GM19240 (cell line): ENCODE results near the gene DHX40.
"Not testable (repeated sequence)": the region's sequence is repeated elsewhere in the genome, so short reads cannot be mapped to it uniquely, and the experiment has no call there.

ENCODE experiments used
- DNase-seq: peaks from one replicate; pipeline ENCODE4 v3.0.0; 2011; ENCODE audit warnings: low spot score; ENCODE audit not compliant: insufficient read length

The DHX40 gene

DNA sequence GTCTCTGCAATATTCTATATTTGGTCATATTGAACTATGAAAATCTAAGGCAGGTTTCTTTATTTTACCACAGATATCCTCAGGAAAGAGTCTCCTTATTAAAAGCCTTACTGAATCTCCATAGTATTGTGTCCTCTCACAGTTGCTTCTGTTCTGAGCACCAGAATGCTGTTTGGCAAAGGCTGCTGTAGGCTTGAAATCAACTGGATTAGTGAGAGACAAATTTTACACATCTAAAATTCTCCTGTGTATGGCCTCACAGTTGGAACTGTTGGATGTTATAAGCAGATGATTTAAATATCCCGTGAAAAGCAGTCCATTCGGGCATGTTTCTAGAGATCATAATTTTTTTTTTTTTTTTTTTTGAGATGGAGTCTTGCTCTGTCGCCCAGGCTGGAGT is 63.8 kb downstream of the DHX40 start:
- DNase-seq: no peak

DNA sequence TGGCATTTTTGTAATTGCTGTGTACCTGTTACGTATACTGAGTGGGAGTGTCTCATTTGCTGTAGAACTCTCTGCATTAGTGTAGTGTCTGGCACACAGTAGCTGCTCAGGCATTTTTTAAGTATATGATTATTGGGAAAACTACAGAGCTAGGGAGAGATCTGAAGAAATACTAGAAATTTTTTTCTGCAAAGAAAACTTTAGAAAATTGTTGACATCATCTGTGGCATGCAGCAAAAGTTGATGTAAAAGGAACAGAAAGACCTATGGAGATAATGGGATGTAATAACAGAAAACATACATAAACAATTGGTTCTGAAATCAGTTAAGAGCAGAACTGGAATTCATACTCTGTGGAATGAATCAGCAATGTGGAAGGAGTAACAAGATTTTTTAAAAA is 65.9 kb downstream of the DHX40 start:
- no peak for DNase-seq

DNA sequence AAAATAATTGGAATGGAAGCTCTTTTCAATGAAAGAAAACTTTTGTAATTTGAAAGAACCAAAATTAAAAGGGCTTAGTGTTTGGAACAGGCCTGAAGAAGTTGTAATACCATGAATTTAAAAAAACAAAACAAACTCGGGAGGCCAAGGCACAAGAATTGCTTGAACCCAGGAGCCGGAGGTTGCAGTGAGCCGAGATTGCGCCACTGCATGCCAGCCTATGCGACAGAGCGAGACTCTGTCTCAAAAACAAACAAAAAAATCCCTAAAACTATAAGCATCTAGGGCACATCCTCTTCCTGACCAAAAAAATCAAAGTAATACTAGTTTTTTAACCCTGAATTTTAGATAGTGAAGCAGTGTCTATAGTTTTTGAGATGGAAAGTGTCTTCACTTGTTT is 67.0 kb downstream of the DHX40 start:
- no peak for DNase-seq

DNA sequence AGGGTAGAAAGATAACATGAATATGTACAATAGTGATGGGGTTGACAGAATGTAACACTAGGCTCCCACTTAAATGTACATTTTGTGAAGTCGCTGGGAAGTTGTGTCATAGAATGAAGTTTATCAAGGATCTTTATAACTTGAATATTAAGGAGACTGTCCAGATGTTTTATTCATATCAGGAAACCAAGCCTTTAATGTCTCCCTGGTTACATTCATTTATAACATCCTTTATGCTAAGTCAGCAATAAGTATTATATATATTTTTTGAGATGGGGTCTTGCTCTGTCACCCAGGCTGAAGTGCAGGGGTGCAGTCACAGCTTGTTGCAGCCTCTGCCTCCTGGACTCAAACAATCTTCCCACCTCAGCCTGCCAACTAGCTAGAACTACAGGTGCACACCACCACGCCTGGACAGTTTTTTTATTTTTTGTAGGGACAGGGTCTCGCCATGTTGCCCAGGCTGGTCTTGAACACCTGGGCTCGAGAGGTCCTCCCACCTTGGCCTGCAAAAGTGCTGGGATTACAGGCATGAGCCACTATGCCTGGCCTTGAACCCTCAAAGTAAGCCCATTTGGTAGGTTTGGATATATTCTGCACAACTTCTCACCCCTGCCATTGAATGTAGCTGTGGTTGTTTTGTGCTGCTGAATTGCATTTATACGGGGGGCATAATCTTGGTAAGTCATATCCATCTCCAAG is 68.4 kb downstream of the DHX40 start:
- DNase-seq: no peak

DNA sequence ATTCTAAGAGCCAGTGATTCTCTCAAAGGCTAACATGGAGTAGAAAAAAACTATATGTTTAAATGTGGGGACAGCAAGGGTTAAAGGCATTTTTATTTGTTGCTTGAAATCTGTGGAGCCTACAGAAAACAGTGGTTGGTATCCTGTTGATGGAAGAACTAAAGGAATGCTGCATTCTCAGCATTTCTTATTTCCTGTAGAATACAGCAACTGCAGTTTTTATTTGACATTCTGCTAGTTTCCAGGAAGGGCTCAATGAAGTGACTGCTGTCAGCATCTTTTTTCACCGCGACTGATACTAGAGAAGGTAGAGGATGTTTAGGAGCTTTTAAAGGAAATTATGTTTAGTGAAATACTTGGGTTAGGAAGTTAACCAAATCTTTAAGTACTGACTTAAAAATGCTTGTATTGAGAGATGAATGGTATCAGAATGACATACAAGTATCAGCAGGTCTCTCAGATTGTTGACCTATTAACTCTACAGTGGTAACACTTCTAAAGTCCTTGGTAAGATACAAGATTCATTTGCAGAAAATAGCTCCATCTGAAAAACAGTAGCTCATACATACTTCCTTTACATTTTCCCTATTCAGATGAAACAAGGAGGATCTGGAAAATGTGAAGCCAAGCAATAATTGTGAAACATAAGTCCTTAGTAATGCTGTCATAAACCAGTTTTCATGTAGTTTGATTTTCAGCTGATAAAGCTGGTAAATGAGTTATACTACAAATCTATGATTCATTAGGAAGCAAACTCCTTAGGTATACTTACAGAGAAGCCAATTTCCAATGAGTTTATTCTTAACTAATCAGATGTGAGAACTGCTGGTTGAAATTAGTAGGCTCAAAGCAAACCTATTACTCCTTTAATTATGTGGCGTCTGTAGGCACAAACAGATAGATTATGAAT is 69.5 kb downstream of the DHX40 start:
- no peak for DNase-seq

DNA sequence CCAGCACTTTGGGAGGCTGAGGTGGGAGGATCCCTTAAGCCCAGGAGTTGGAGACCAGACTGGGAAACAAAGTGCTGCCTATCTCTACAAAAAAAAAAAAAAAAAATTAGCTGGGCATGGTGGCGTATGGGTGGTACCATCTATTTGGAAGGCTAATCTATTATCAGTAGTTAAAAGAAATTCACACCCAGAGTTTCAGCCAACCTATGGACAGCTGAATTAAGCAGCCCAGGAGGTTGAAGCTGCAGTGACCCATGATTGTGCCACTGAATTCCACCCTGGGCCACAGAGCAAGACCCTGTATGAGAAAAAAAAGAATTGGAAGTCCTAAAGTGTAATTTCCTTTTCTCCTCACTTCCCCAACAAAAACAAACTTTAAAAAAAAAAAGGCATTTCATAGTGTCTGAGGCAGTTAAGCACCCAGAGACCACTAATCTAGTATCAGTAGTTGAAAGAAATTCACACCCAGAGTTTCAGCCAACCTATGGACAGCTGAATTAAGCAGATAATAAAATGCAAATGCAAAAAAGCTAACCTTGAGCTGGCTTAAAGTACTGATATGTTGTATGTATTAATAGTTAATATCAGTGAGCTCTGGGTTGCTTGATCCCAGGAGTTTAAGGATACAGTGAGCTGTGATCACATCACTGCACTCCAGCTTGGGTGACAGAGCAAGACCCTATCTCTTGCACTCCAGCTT is 72.4 kb downstream of the DHX40 start:
- no peak for DNase-seq

DNA sequence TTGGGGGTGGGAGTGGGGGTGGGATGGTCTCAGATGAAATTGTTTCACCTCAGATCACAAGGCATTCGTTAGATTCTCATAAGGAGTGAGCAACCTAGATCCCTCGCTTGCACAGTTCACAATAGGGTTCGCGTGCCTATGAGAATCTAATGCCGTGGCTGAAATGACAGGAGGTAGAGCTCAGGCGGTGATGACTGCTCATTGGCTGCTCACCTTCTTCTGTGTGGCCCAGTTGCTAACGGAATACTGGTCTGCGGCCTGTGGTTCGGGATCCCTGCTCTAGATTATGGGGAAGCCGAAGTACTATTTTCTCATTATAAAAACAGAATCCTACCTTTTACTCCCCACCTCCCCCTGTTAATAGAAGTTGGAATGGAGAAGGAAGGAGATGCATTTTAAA is 73.1 kb downstream of the DHX40 start:
- DNase-seq: no peak

DNA sequence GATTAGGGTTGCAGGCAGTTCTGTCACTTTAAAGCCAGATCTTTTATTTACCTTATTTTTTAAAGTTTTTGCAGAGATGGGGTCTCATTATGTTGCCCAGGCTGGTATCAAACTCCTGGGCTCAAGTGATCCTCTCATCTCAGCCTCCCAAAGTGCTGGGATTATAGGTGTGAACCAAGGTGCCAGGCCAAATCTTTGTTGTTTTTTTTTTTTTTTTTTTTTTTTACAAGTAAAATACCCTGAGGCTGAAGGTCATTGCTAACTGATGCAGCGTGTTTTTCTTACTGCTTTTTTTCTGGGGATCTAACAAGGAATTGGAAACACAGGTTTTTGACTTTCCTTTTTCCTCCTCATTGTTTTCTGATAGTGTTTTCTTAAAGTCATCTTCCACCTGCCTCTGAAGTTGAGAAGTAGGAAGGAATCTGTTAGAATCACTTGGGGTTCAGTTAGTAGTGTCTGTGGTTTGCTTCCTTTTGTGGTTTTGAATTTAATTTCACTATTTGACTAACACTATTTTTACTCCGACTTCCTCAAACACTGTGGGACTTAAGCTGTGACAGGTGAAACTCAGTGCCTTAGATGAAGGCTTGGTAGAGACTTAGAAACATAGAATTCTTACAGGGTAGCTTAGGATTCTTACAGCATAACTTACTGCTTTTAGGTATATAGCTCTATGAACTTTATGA is 76.5 kb downstream of the DHX40 start:
- peak; percentile 33 for DNase-seq

DNA sequence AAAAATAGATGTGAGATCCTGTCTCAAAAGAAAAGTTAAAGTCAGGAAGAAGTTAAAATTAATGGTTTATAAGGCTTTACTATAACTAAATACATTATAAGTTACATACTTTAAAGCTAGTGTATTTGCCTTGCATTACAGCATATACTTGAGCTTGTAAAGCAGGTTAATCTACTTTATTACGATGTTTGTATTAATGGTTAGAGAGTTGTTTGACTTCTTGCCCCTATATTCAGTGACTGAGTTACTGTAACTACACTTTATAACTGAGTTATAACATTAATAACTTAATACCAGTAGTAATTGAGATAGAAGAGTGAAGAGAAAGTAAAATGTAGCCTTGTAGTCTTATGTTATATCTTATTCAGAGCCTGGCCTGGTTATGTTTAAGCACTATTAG is 77.2 kb downstream of the DHX40 start:
- DNase-seq: no peak

DNA sequence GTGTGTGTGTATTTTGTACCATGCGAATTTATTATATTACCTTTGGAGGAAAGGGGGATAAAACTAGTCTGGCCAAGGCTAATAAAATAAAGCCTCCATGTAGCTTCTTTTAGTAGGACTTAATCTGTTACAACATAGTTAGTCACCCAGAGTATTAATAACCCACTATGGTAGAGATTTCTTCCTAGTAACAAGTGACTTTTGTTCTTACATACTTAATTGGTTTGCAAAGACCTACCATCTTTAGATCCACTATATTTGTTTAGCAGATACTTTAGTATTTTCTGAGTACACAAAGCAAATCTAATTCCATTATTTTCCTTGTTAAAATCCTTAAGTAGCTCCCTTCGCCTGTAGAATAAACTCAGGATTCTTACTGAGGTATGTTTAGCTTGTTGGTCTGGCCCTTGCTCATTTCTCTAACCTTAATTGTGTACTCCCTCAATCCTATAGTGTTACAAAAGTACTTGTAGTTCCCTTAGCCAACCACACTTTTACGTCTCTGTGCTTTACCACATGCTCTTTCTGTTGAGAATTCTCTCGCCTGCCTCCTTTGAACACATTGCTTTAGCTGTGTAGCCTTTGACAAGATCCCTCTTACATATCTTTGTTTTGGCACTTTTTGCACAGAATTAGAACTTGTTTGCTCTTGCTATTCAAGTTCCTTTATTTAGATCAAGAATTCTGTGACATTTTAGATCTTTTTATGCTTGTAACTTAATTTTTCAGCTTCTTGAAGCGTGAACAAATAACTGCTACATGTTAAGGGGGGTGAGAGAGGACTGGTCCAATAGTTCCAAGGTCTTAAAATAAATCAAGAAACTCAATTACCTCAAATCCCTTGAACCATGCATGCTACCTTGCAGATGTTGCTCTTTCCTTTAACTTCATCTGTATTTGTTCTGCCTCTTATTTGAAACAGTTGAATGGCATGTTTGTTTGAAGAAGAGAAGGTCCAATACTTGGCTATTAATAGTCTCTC is 78.0 kb downstream of the DHX40 start:
- no peak for DNase-seq

DNA sequence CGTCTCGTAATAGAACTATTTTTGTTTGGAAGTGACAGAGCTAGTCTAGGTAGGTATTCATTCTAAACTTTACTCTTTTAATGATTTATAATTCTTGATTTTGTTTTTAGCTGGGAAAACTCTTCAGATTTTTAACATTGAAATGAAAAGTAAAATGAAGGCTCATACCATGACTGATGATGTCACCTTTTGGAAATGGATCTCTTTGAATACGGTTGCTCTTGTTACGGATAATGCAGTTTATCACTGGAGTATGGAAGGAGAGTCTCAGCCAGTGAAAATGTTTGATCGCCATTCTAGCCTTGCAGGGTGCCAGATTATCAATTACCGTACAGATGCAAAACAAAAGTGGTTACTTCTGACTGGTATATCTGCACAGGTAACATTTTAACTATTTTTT is 81.9 kb downstream of the DHX40 start:
- no peak for DNase-seq

DNA sequence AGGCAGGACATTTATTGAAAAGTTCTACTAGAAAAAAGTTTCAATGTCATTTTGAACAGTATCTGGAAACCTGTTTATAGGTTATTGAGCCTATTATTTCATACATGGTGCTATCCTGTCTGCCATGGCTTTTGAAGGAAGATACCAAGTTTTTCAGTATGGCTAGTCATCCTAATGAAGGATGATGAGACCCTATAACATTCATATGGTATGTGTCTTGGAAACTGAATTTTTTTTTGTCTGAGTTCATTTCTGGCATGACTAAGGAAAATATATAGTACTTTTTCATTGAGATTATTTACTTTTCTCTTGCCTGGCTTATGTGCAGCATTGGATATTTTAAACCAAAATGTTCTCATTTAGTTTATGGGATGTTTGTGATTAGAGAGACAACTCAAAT is 84.5 kb downstream of the DHX40 start:
- DNase-seq: no peak

DNA sequence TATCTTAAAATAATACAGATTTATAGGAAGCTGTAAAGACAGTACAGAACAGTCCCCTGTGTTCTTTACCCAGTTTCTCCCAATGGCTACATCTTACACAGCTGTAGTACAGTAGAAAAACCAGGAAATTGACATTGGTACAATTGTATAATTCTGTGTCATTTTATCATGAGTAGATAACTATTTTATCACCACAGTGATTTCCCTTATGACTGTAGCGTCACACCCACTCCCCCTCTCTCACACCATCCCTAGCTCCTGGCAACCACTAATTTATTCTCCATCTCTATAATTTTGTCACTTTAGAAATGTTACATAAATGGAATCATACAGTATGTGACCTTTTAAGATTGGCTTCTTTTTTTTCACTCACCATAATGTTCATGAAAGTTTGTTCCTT is 85.2 kb downstream of the DHX40 start:
- no peak for DNase-seq

DNA sequence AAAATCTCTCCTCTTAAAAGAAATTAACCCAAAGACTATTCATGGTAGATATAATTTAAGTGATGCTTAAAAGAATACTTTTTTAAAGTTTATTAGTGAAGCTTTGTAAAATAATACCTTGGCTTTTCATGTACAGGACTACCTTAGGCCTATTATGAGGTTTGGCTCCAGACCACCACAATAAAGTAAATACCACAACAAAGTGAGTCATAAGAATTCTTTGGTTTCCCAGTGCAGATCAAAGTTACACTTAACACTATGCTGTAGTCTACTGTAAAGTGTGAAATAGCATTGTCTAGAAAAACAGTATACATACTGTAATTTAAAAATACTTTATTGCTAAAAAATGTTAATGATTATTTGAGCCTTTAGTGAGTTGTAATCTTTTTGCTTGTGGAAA is 85.9 kb downstream of the DHX40 start:
- no peak for DNase-seq

DNA sequence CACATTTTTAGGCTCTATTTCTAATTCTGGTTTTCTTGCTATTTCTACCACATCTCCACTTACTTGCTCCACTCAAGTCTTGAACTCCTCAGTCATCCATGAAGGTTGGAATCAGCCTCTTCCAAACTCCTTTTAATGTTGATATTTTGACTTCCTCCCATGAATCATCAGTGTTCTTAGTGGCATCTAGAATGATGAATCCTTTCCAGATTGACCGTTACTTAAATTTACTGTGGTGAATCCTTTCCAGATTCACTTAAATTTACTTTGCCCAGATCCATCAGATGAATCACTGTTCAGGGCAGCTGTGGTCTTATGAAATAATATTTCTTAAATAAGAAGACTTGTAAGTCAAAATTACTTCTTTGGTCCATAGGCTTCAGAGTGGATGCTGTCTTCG is 86.7 kb downstream of the DHX40 start:
- DNase-seq: no peak

DNA sequence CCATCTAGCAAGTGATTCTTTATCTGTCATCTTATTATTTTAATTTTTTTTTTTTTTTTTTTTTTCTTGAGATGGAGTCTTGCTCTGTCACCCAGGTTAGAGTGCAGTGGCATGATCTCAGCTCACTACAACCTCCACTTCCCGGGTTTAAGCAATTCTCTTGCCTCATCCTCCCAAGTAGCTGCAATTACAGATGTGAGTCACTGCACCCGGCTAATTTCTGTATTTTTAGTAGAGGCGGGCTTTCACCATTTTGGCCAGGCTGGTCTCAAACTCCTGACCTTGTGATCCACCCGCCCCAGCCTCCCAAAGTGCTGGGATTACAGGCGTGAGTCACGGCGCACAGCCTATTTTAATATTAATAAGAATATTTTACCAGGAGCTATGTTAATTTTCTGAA is 91.2 kb downstream of the DHX40 start:
- not testable (repeated sequence) for DNase-seq
